HG02938 (cell line): Measurements from ENCODE around the gene ATP9B.

ENCODE experiments used
- ATAC-seq: cut with Tn5 transposase; IDR thresholded peaks from one replicate; pipeline ENCODE4 v1.9.1; 2021; ENCODE audit warnings: mild to moderate bottlenecking, moderate library complexity; ENCODE audit not compliant: unreplicated experiment

ATP9B gene, protein sequence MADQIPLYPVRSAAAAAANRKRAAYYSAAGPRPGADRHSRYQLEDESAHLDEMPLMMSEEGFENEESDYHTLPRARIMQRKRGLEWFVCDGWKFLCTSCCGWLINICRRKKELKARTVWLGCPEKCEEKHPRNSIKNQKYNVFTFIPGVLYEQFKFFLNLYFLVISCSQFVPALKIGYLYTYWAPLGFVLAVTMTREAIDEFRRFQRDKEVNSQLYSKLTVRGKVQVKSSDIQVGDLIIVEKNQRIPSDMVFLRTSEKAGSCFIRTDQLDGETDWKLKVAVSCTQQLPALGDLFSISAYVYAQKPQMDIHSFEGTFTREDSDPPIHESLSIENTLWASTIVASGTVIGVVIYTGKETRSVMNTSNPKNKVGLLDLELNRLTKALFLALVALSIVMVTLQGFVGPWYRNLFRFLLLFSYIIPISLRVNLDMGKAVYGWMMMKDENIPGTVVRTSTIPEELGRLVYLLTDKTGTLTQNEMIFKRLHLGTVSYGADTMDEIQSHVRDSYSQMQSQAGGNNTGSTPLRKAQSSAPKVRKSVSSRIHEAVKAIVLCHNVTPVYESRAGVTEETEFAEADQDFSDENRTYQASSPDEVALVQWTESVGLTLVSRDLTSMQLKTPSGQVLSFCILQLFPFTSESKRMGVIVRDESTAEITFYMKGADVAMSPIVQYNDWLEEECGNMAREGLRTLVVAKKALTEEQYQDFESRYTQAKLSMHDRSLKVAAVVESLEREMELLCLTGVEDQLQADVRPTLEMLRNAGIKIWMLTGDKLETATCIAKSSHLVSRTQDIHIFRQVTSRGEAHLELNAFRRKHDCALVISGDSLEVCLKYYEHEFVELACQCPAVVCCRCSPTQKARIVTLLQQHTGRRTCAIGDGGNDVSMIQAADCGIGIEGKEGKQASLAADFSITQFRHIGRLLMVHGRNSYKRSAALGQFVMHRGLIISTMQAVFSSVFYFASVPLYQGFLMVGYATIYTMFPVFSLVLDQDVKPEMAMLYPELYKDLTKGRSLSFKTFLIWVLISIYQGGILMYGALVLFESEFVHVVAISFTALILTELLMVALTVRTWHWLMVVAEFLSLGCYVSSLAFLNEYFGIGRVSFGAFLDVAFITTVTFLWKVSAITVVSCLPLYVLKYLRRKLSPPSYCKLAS

DNA sequence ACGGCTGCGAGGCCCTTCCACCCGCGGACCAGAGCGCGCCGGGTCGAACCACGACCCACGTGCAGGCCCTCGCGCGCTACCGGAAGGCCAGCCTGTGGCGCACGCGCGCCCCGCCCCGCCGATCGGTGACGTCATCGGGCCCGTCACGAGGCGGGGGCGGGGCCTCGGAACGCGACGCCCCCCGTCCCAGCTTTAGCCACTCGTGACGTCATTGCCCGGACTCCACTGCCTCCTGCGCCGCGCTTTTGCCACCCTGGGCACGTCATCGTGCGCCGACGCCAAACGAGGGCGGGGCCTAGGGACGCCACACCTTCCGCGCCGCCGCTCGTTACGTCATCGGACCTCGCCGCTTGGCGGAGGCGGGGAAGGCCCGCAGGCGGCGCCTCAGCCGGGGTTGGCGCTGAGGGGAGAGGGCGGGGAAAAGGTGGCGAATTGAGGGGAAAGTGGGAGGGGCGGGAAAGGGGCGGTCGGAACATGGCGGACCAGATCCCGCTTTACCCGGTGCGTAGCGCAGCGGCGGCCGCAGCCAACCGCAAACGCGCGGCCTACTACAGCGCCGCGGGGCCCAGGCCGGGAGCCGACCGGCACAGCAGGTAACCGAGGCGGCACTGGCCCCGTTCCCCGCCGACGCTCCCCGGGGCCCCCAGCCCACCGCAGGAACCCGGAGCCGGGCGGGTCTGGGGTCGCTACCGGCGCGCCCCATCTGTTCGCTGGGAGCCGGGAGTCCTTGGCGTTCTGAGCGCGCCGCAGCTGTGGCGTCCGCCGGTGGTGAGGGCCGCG is at the start of gene ATP9B:
ATP9B (plus strand) TSS at position 458 of the 780 bp plus-strand sequence; CDS start at position 475, 17 bp downstream.
- ATAC-seq = peak; percentile 83

DNA sequence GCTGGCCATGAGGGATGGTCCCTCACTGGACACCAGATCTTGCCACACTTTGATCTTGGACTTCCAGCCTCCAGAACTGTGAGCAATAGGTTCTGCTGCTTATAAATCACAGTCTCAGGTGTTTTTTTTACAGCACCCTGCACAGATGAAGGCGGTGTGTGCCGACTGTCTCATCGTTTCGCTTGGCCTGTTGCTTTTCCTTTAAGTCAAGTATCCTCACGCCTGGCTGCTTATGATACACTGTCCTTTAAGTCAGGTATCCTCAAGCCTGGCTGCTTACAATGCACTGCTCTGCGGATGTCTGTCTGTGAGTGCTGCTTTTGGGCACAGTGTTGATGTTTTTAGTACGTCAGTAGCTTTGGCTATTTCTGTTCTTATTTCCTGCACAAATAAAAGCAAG is 49.3 kb upstream of the ATP9B start:
- ATAC-seq = no peak

DNA sequence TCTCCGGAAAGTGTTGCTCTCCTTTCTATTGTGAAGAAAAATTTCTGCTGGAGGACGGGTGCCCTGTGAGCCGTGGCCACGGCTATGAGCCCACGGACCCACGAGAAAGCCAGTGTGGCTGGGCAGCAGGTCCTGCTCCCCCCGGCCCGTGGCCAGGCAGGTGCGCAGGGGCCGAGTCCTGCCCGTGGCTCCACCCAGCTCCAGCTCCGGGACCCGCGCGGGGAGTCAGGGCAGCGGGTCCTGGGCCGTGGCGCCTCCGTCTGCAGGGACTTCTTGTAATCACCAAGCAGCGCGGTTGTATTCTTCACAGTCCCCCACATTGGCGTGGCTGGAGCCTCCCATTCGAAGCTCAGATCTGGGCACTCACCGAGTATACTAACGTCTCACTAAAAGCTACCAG is 46.6 kb upstream of the ATP9B start:
- no peak for ATAC-seq

DNA sequence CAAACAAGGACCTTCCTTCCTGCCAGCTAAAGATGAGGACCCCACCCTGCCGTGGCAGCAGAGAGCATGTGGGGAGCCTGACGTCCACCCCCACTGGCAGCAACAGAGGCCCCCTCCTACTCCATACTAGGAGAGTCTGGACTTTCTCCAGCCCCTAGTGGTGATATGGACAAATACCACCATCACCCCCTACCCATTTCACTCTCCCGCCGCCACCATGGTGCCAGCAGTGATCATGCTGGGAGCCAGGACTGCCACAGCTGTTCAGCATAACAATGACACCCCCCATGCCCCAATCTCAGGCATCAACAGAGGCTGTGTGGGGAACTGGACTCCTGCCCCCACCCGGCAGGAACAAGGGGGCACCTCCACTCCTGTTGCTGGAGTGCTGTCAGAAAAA is 42.7 kb upstream of the ATP9B start:
- no peak for ATAC-seq

DNA sequence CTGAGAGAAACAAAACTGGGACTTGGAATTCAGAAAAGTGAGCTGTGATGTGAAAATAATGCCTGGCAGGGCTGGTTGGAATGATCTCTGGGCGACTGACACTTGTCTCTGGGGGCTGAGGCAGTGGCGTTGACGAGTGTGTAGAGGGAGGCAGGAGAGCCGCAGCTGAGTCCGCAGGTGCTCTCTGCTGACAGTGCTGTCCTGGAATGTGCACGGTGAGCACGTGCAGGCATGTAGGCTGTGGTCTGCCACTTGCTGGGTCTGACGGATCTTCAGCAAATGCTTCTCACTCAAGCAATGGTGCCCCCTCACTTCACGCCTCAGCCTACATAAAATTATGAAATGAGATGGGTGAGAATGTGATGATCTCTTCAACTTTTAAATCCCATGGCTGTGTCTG is 38.5 kb upstream of the ATP9B start:
- no peak for ATAC-seq

DNA sequence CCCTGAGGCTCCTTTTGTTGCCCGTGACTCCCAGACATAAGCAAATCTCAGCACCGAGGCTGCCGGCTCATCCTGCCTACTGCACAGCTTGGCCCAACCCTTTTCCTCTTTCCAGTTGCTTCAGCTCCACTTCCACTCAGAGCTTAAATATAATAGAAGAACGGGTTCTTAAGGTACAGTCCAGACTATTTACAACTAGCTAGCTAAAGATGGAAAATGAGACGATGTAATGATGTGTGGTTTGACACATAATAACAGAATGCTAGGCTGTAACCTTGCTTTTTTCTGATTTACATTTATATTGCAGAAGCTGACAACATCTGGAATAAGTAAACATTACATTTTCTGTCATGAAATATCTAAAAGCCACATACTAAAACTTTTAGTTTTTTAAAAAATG is 26.9 kb upstream of the ATP9B start:
- no peak for ATAC-seq

DNA sequence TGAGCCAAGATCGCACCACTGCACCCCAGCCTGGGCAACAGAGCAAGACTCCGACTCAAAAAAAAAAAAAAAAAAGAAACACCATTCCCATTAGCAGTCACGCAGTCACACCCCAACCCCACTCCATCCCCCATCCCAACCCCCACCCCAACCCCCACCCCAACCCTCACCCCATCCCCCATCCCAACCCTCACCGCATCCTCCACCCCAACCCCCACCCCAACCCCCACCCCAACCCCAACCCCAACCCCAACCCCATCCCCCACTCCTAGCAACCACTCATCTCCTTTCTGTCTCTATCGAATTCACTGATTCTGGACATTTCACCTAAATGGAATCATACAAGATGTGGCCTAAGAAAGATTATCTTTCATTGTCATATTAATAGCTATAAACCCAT is 25.9 kb upstream of the ATP9B start:
- ATAC-seq = no peak

DNA sequence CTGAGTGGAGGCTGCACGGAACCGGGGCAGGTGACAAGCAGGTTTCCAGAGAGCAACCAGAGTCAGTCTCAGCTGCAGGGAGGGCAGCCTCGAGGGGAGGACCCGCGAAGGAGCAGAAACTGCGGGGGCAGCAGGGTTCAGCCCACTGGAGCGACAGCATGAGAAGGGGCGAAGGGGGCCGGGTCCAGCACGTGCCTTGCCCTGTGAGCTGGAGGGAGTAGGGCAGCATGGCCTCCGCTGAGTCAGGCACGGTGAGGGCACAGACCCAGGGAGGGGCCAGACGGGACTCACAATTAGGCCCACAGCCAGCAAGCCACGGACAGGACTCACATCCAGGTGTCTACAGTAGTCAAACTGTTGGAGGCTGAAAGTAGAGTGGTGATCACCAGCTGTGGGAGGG is 22.7 kb upstream of the ATP9B start:
- no peak for ATAC-seq

DNA sequence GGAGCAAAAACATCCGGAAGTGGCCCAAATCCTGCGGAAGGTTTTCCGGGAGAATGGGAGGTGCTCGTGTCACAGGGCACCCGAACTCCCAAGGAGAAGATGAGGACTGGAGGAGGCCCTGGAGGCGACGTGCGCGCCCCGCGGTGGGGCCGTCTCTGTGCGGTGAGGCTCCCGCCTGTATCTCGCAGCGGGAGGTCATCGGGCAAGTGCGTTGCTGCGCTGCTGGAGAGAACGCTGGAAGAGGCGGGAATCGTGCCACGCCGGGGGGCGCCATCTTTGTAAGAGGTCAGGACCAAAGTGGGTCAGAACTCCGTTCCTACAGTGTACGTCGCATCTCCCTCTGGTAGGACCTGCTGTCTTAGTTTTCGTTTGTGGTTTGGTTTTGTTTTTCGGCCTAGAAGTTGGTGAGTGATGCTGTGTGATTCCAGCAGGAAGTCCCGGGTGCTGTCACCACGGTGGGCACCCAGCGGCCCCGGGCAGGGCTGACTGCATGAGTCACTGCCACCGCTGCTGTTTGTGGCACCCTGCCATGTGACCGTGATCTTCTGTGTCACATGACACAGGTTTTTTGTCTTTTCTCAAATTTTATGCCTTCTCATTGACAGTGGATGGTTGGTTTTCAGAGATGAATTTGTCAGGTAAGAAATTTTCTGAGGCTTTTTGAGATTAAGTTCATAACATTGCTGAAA is 21.5 kb upstream of the ATP9B start:
- no peak for ATAC-seq

DNA sequence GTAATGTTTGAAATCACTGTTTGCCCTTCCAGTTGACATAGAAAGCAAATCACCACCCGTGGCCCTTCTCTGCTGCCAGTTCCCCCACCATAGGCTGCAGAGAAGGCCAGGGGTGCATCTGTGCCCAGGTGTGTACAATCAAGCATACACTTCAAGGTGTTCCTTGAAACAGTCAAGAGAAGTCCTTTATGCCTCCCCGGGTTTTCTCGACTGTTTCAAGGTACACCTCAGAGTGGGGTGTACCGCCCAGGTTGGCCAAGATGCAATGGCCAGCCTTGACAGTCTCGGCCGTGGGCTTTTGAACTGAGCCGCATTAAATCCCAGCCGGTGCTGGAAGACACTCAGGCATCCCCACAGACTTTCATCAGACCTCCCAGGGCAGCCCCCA is 21.0 kb upstream of the ATP9B start:
- ATAC-seq = no peak

DNA sequence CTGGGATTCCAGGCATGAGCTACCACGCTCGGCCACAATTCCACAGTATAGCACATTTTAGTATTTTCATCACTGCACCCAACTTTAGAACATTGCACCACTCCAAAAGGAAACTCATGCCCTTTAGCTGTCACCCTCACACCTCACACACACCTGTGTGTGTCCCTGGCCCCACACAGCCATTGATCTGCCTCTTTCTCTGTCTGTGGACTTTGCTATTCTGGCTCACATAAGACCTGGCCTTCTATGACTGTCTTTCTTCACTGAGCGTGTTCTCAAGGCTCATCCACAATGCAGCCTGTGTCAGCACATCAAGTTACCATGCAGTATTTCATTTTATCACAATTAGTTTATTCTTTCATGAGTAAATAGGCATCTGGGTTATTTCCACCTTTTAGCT is 19.7 kb upstream of the ATP9B start:
- no peak for ATAC-seq

DNA sequence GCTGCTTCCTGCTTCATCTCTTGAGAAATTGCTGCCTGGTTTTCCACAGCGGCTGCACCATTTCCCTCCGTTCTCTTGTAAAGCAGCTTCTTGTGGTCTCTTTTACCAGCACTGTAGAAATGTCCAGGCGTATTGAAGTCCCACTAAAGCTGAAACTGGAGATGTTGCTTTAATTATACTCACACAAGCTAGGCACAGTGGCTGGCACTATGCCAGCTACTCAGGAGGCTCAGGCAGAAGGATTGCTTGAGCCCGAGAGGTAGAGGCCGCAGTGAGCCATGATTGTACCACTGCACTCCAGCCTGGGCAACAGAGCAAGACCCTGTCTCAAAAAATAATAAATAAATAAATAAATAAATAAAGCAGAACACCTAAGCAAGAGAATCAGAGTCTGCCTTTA is 19.2 kb upstream of the ATP9B start:
- no peak for ATAC-seq

DNA sequence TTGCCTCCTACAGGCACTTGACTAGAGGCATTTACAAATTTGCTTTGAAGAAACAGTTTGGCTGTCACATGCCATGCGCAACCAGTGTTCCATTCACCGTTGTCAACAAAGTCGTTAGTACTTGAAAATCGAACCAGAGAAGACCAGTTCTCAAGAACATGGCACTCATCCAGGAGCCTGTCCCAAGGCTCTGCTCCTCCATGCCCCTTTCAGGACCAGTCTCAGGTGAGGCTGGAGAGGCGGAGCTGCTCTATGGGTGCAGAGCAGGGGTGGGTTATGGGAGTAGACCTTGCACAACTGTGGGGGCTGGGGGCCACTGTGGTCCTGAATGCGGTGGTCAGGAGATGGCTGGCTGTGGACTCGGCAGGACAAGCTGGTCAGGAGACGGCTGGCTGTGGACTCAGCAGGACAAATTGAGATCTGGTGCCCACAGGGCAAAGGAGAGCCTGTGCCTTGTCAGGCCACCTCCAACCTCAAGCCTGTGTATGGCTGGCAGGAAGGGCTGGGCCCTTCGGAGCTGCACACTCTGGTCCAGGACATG is 12.3 kb upstream of the ATP9B start:
- ATAC-seq = no peak

DNA sequence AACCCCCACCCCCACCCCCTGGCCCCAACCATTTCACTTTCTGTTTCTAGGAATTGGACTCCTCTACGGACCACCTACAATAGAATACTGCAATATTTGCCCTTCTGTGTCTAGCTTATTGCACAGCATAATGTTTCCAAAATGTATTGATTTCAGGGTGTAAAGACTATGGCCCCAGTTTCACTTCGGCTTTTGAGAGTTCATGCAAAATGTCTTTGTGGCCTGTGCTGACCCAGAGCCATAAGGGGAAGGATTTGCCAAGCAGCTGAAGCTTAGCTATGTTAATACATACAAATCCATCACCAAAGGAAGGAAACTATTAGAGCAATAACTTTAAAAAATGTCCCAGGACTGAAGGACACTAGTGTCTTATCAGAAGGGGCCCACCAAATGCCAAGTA is 11.2 kb upstream of the ATP9B start:
- ATAC-seq = no peak

DNA sequence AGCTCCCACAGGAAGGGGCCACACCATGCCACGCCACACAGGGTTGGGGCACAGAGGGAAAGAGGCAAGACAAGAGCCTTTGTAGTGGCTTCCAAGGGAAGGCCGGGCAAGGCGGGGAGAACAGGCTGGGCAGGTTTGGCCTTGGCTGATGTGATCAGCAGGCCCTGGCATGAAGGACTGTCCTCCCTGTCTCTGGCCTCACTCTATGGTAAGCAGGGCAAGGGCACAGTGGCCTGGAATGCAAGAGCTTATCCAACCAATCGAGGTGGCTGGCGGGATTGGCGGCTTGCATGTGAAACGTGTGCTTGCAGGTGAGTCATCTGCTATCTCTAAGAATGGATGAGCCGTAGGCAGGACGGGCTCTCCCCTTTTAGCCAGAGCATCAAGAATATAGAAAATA is 6.4 kb upstream of the ATP9B start:
- ATAC-seq = no peak

DNA sequence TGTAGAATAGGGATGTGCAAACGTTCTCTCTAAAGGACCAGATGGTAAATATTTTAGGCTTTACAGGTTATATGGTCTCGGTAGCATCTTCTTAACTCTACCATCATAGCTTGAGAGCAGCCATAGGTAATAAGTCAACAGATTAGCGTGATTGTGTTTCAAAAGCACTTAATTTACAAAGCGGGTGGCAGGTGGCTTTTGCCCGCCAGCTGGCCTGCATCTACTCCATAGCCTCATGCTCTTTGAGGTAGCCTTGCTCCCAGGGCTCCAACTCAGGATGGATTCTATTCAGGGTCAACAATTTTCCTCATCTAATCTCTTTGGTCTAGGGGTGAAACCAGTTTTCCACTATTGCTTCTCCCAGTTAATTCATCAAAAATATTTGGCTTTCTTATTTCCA is 5.0 kb upstream of the ATP9B start:
- ATAC-seq = no peak

DNA sequence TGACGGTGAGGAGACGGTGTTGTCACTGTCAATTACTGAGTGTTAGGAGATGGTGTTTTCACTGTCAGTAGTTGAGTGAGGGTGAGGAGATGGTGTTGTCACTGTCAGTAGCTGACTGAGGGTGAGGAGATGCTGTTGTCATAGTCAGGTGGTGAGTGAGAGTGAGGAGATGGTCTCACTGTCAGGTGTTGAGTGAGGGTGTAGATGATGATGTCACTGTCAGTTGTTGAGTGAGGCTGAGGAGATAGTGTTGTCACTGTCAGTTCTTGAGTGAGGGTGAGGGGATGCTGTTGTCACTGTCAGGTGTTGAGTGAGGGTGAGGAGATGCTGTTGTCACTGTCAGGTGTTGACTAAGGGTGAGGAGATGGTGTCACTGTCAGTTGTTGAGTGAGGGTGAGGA is 3.4 kb upstream of the ATP9B start:
- no peak for ATAC-seq

DNA sequence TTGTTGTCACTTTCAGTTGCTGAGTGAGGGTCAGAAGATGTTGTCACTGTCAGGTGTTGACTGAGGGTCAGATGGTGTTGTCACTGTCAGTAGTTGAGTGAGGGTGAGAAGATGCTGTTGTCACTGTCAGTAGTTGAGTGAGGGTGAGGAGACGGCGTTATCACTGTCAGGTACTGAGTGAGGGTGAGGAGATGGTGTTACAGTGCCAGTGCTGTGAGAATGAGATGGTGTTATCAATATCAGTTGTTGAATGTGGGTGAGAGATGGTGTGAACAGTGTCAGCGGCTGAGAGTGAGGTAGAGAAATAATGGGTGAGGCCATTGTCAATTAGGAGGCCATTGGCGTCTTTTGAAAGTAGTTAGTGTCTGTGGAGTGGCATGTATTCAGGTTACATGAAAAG is 1.6 kb upstream of the ATP9B start:
- no peak for ATAC-seq

DNA sequence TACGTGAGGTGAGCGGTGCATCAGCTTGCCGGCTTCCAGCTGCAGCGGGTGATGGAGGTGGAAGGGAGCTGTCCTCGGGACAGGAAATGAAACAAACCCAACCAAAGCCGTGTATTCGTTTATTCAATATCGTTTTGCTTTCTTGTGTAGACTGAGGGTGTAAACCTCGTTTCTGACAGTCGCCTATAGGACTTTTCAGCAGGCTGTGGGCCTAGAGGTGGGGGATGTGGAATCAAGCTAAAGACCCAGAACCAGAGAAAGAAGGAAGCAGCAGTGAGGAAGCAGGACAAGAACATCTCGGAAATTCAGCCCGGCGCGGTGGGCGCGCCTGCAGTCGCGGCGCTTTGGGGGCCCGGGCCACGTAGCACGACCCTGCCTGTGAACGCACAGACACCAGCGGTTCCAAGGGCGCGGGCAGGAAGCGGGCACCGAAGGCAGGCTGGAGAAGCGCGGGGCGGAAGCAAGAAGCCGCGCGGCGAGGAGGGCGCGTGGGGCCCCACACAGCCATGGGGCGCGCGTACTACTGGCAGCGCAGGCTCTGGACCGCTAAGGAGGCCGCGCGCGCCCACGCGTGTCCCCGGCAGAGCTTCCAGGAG is 755 bp upstream of the ATP9B start:
- ATAC-seq = peak; percentile 24

DNA sequence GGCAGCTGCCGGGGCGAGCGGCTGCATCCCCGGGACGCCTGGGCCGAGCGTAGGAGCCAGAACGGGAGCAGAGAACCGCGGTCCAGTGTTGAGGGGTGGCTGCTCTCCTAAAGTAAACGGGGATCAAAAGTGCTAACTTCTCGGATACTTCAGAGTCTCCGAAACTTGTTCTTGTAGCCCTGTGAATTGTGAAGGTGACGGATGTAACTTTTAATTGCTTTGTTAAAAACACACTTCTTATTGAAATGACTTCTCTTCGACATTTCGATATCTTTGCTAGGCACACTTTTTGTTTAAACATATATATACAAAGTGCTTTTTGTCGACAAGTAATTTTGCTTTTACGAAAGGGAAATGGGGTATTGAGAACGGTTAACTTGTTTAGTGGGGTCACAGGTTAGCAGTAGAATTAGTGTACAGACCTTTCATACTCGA is 540 bp downstream of the ATP9B start:
- peak; percentile 24 for ATAC-seq
